ENCODE measurements around the gene ZBTB39. TPM values are rescaled to one million over a fixed set of nuclear protein-coding genes. Genes with fewer than 3 reads are reported as not detected.
A peak's percentile ranks its signal among the peaks of the same experiment; 100 is the strongest.

Gene ZBTB39
- total and polyA plus RNA-seq, 4 donors, result 1.8 to 9.9 (median 3.0) TPM

DNA sequence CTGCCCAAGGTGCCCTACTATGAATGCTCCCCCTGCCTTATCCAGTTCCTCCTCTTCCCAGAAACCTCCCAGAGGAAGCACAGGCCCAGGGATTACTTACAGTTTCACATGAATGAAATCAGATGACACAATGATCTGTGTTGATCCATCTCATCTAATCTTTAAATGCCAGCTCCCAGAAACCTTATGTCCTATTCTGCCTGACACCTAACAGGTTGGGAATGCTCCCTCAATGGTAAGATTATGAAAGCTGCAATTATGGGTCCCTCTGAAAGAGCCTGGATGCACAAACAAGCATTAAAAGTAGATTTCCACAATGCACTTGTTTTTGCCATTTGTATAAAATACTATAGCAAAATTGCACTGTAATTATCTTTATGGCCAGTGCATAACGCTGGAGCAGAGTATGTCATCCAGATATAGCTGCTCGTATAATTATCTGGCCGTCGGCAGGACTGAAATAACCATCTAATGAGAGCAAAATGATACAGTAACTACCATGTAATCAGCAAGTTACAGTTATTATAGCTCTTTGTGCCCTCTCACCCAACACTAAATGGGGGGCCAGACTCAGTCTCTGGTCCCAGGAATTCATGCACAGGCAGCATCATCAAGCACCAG lies 4.4 kb upstream of the ZBTB39 start:
- DNase-seq (ENCODE audit: low spot score), result no peak
- 89% methylated on average over 4 of the region's 4 CpGs for WGBS
- no peaks in the 10 kb centered on the region for H3K27me3 ChIP-seq (ENCODE audit: control insufficient read depth in 4 of 4, insufficient read depth in 4 of 4, low read length in 3 of 4)
- no peaks in the 10 kb centered on the region for H3K9me3 ChIP-seq (ENCODE audit: control insufficient read depth in 4 of 4, low read length in 3 of 4)
- H3K36me3 ChIP-seq (ENCODE audit: control insufficient read depth in 4 of 4, insufficient read depth in 3 of 4, low read depth in 1 of 4, low read length in 3 of 4), result no peaks in the 10 kb centered on the region
- TF ChIP-seq RXRA (IDR thresholded peaks at IDR 0.05) (no peak), FOXA1 (IDR thresholded peaks at IDR 0.05) (no peak)
- no peak overlapping the region for H3K9ac ChIP-seq (ENCODE audit: low read depth in 1 of 2, low read length in 2 of 2)
- H3K27ac ChIP-seq (ENCODE audit: low read depth in 1 of 2, low read length in 2 of 2), result no peak overlapping the region
- H3K4me3 ChIP-seq (ENCODE audit: low read depth in 1 of 3, low read length in 3 of 3), result no peak overlapping the region
- peaks cover 0 to 6% (median 4%) of the 10 kb centered on the region in 4 donors for H3K4me1 ChIP-seq (ENCODE audit: control insufficient read depth in 4 of 4, insufficient read depth in 4 of 4, low read length in 3 of 4)

DNA sequence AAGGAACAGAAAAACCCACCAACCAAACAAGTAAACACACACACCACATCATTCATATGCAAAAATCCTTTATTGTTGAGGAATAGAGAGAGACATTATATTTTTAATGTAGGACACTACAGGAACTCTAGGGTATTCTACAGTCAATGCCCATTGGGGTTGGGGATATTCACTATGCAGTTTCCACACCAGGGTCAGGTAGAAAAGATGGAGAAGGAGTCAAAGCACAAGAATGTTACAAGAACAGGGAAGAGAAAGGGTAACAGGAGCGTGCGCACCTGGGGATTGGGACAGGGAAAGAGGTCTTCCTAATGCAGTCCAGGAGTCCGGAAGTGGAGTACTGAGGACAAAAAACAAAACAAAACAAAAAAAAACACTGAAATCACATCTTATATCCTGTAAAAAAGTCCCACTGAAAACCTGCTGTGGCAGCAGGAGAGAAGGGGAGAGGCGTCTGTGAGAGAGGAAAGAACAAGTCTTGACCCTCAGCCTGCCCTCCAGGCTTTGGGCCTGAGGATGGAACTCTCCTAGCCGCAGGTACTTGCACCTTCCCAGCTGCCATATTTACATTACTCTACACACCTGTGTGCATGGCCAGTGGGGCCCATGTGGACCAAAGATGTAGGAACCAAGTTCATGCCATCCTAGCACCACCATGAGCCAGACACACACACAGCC lies 3.7 kb upstream of the ZBTB39 start:
- Histone ChIP-seq H3K9me3 (ENCODE audit: control insufficient read depth in 4 of 4, low read length in 3 of 4) (no peaks in the 10 kb centered on the region), H3K4me1 (ENCODE audit: control insufficient read depth in 4 of 4, insufficient read depth in 4 of 4, low read length in 3 of 4) (peaks cover 0 to 13% (median 10%) of the 10 kb centered on the region in 4 donors), H3K27ac (ENCODE audit: low read depth in 1 of 2, low read length in 2 of 2) (no peak overlapping the region), H3K27me3 (ENCODE audit: control insufficient read depth in 4 of 4, insufficient read depth in 4 of 4, low read length in 3 of 4) (no peaks in the 10 kb centered on the region), H3K4me3 (ENCODE audit: low read depth in 1 of 3, low read length in 3 of 3) (no peak overlapping the region), H3K36me3 (ENCODE audit: control insufficient read depth in 4 of 4, insufficient read depth in 3 of 4, low read depth in 1 of 4, low read length in 3 of 4) (no peaks in the 10 kb centered on the region), H3K9ac (ENCODE audit: low read depth in 1 of 2, low read length in 2 of 2) (no peak overlapping the region)
- WGBS, result 87% methylated on average over 5 of the region's 5 CpGs
- TF ChIP-seq RXRA (IDR thresholded peaks at IDR 0.05) (no peak), SP1 (IDR thresholded peaks at IDR 0.05) (no peak), FOXA2 (IDR thresholded peaks at IDR 0.05) (no peak), RAD21 (IDR thresholded peaks at IDR 0.05) (no peak)
- DNase-seq (ENCODE audit: low spot score), result no peak

DNA sequence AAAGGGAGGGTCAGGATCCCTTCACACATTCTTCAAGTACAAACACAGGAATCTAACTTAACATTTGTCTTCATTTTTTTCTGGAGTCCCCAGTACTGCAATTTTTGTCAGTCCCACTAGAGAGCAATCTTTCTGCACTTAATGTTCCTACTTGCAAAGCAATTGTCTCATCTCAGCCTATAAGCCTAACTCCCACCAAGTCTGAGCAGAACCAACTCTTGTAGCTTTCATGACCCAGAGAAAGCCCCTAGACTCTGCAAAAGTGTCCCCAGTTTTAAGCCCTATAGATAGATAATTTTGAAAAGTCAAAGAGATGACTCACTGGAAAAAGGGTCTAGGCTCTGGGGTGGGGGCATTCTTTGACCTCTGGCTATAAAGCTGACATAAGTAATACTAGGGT lies 1.8 kb upstream of the ZBTB39 start:
- no peak for DNase-seq (ENCODE audit: low spot score)
- no peak overlapping the region for H3K27ac ChIP-seq (ENCODE audit: low read depth in 1 of 2, low read length in 2 of 2)
- H3K9ac ChIP-seq (ENCODE audit: low read depth in 1 of 2, low read length in 2 of 2), result no peak overlapping the region
- H3K4me3 ChIP-seq (ENCODE audit: low read depth in 1 of 3, low read length in 3 of 3), result no peak overlapping the region
- TF ChIP-seq RAD21 (IDR thresholded peaks at IDR 0.05) (peak; percentile 85 to 88), HNF4A (conservative IDR thresholded peaks at IDR 0.05) (no peak)
- TF ChIP-seq, protein P1, sequence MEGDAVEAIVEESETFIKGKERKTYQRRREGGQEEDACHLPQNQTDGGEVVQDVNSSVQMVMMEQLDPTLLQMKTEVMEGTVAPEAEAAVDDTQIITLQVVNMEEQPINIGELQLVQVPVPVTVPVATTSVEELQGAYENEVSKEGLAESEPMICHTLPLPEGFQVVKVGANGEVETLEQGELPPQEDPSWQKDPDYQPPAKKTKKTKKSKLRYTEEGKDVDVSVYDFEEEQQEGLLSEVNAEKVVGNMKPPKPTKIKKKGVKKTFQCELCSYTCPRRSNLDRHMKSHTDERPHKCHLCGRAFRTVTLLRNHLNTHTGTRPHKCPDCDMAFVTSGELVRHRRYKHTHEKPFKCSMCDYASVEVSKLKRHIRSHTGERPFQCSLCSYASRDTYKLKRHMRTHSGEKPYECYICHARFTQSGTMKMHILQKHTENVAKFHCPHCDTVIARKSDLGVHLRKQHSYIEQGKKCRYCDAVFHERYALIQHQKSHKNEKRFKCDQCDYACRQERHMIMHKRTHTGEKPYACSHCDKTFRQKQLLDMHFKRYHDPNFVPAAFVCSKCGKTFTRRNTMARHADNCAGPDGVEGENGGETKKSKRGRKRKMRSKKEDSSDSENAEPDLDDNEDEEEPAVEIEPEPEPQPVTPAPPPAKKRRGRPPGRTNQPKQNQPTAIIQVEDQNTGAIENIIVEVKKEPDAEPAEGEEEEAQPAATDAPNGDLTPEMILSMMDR (IDR thresholded peaks at IDR 0.05; ENCODE audit: low read depth, low read length, missing input control), result peak; percentile 71
- H3K27me3 ChIP-seq (ENCODE audit: control insufficient read depth in 4 of 4, insufficient read depth in 4 of 4, low read length in 3 of 4), result no peaks in the 10 kb centered on the region
- peaks cover 0 to 29% (median 18%) of the 10 kb centered on the region in 4 donors for H3K4me1 ChIP-seq (ENCODE audit: control insufficient read depth in 4 of 4, insufficient read depth in 4 of 4, low read length in 3 of 4)
- peaks cover 0 to 11% (median 4%) of the 10 kb centered on the region in 4 donors for H3K36me3 ChIP-seq (ENCODE audit: control insufficient read depth in 4 of 4, insufficient read depth in 3 of 4, low read depth in 1 of 4, low read length in 3 of 4)
- no peaks in the 10 kb centered on the region for H3K9me3 ChIP-seq (ENCODE audit: control insufficient read depth in 4 of 4, low read length in 3 of 4)

DNA sequence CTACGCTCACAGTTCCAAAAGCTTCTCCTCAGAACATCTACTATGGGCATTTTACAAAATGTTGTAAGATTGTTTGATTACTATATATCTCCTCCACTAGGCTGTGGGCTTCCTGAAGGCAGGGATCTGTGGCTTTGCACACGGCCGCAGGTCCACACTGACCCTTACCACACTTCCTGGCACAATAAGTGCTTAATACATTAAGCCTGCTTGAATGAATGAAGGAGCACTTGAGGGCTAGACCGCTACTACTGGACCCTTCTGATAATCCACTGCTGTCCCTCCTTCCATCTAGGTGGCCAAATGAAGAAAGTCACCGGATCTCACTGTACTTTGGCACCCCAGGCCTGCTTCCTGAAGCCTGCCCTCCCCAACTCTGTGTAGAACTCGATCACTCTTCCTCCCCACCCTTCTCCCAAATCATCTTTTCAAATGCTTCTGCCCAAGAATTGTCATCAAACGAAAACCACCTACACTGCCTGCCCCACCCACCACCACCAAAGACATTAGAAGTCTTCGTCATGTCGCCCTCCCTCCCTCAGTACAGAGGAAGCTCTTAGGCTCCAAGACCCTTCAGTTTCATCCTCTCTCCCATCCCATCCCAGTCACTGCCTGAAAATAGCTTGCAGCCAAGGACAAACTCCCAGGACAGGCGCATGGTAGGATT lies 596 bp upstream of the ZBTB39 start:
- Histone ChIP-seq H3K27me3 (ENCODE audit: control insufficient read depth in 4 of 4, insufficient read depth in 4 of 4, low read length in 3 of 4) (no peaks in the 10 kb centered on the region), H3K36me3 (ENCODE audit: control insufficient read depth in 4 of 4, insufficient read depth in 3 of 4, low read depth in 1 of 4, low read length in 3 of 4) (peaks cover 5 to 13% (median 10%) of the 10 kb centered on the region in 4 donors), H3K9ac (ENCODE audit: low read depth in 1 of 2, low read length in 2 of 2) (peak overlapping the region in 1 of 2 donors; percentile 13), H3K4me3 (ENCODE audit: low read depth in 1 of 3, low read length in 3 of 3) (peak overlapping the region in 1 of 3 donors; percentile 88), H3K4me1 (ENCODE audit: control insufficient read depth in 4 of 4, insufficient read depth in 4 of 4, low read length in 3 of 4) (peaks cover 3 to 41% (median 30%) of the 10 kb centered on the region in 4 donors), H3K9me3 (ENCODE audit: control insufficient read depth in 4 of 4, low read length in 3 of 4) (no peaks in the 10 kb centered on the region), H3K27ac (ENCODE audit: low read depth in 1 of 2, low read length in 2 of 2) (no peak overlapping the region)
- WGBS, result 59% methylated on average over 10 of the region's 10 CpGs
- DNase-seq (ENCODE audit: low spot score), result no peak
- TF ChIP-seq RXRA (IDR thresholded peaks at IDR 0.05) (no peak), HNF4A (conservative IDR thresholded peaks at IDR 0.05) (no peak), EGR1 (IDR thresholded peaks at IDR 0.05; ENCODE audit: low read depth in 2 of 2) (no peak), JUND (IDR thresholded peaks at IDR 0.05) (no peak), GABPA (IDR thresholded peaks at IDR 0.05 in 1 of 2, conservative IDR thresholded peaks at IDR 0.05 in 1 of 2) (no peak), YY1 (IDR thresholded peaks at IDR 0.05) (no peak)
- TF ChIP-seq, protein P2, sequence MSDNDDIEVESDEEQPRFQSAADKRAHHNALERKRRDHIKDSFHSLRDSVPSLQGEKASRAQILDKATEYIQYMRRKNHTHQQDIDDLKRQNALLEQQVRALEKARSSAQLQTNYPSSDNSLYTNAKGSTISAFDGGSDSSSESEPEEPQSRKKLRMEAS (IDR thresholded peaks at IDR 0.05), result no peak
- TF ChIP-seq, protein P3, sequence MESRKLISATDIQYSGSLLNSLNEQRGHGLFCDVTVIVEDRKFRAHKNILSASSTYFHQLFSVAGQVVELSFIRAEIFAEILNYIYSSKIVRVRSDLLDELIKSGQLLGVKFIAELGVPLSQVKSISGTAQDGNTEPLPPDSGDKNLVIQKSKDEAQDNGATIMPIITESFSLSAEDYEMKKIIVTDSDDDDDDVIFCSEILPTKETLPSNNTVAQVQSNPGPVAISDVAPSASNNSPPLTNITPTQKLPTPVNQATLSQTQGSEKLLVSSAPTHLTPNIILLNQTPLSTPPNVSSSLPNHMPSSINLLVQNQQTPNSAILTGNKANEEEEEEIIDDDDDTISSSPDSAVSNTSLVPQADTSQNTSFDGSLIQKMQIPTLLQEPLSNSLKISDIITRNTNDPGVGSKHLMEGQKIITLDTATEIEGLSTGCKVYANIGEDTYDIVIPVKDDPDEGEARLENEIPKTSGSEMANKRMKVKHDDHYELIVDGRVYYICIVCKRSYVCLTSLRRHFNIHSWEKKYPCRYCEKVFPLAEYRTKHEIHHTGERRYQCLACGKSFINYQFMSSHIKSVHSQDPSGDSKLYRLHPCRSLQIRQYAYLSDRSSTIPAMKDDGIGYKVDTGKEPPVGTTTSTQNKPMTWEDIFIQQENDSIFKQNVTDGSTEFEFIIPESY (IDR thresholded peaks at IDR 0.05), result no peak
- TF ChIP-seq, protein P1 (IDR thresholded peaks at IDR 0.05; ENCODE audit: low read depth, low read length, missing input control), result no peak
- TF ChIP-seq, protein P4, sequence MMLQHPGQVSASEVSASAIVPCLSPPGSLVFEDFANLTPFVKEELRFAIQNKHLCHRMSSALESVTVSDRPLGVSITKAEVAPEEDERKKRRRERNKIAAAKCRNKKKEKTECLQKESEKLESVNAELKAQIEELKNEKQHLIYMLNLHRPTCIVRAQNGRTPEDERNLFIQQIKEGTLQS (IDR thresholded peaks at IDR 0.05), result no peak
